ENCODE results near the gene GNAI3.

GNAI3 gene

DNA sequence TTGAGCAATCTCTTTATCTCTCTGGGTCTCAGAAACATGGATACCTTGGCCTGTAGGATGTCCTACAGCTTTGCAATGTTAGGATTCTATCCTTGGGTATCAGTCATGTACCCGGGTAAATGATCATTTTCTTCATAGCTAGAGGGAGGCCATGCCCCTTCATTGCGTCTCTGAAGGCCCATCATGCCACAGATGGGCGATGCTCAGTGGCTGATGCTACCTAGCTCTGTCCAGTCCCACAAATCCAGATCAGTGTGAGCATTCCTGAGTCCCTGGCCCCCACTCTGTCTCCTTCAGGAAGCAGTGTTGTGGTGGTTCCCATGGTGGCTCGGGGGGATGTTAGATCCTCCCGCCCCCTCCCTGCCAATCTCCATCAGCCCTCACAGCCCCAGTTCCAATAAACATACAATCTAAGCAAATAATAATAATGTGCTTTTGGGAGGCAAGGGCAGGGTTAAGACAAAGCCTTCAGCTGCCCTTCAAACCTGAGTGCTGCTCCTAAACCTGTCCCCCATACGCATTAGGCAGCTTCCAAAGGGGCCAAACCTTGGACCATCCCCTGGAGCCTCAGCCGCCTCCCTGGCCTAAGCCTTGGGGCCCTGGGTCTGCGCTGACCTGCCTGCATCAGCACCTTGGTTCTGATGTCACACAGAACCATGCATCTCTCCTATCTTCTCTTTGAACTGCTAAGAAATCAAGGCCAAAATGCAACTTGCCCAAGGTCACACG is 9.4 kb upstream of the GNAI3 start:
- Histone ChIP-seq H3K4me1 (ENCODE audit: control insufficient read depth, insufficient read depth, low read length) (peaks cover 7% of the 10 kb centered on the region), H3K9ac (ENCODE audit: low read length) (no peak overlapping the region), H3K36me3 (ENCODE audit: control insufficient read depth, insufficient read depth, low read length, severe bottlenecking) (no peaks in the 10 kb centered on the region), H3K9me3 (ENCODE audit: control insufficient read depth, low read length) (no peaks in the 10 kb centered on the region), H3K4me3 (ENCODE audit: low read length) (no peak overlapping the region), H3K27me3 (replicated peaks; ENCODE audit: control insufficient read depth, insufficient read depth, low read length) (no peaks in the 10 kb centered on the region)
- DNase-seq (ENCODE audit: low read depth): no peak

DNA sequence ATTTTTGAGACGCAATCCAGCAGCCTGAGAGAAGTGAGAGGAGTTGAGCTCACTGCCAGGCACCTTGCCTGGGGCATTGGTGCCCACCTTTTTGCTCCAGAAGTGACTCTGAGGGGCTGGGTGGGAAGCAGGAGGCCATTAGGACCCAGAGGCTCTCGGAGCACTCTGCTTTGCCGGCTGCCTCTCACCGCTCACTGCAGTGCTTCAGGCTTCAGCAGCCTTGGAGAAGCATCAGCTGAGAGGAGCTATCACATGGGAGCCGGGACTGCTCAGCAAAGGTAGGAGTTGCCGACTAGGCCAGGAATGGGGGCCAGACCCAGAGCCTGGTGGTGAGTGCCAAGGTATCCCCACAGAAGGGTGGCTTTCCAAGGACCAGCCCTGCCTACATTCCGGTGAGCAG is 8.7 kb upstream of the GNAI3 start, which contains the start of gene GPR61:
Gene GPR61, plus strand, starts transcription at position 197 of the 400 bp plus-strand sequence. CDS start 3,151 bp downstream, outside the sequence.
- Histone ChIP-seq H3K36me3 (ENCODE audit: control insufficient read depth, insufficient read depth, low read length, severe bottlenecking) (no peaks in the 10 kb centered on the region), H3K27me3 (replicated peaks; ENCODE audit: control insufficient read depth, insufficient read depth, low read length) (no peaks in the 10 kb centered on the region), H3K9me3 (ENCODE audit: control insufficient read depth, low read length) (no peaks in the 10 kb centered on the region), H3K9ac (ENCODE audit: low read length) (no peak within 1 kb of the TSS), H3K4me3 (ENCODE audit: low read length) (no peak within 1 kb of the TSS), H3K4me1 (ENCODE audit: control insufficient read depth, insufficient read depth, low read length) (peaks cover 7% of the 10 kb centered on the region)
- DNase-seq (ENCODE audit: low read depth): no peak

DNA sequence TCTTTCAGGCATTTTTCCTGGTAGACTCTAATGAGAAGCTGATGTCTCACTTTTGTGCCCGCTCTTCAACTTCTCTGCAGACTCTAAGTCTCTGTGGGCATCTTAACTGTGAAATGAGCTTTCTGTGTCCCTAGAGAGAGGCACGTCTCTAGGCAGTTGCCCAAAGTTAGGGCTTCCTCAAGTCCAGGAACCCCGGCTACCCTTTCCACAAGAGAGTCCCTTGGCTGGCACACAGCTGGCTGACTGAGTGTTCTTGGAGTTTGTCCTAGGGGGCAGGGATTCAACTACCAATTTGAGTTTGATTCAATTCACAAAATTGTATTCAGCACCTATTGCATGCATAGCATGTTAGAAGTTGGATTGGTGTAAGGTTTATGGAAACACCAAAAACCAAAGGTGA is 7.3 kb upstream of the GNAI3 start:
- peaks cover 7% of the 10 kb centered on the region for H3K4me1 ChIP-seq (ENCODE audit: control insufficient read depth, insufficient read depth, low read length)
- no peaks in the 10 kb centered on the region for H3K27me3 ChIP-seq (replicated peaks; ENCODE audit: control insufficient read depth, insufficient read depth, low read length)
- no peak overlapping the region for H3K9ac ChIP-seq (ENCODE audit: low read length)
- no peak overlapping the region for H3K4me3 ChIP-seq (ENCODE audit: low read length)
- no peaks in the 10 kb centered on the region for H3K9me3 ChIP-seq (ENCODE audit: control insufficient read depth, low read length)
- H3K36me3 ChIP-seq (ENCODE audit: control insufficient read depth, insufficient read depth, low read length, severe bottlenecking): no peaks in the 10 kb centered on the region
- DNase-seq (ENCODE audit: low read depth): no peak

DNA sequence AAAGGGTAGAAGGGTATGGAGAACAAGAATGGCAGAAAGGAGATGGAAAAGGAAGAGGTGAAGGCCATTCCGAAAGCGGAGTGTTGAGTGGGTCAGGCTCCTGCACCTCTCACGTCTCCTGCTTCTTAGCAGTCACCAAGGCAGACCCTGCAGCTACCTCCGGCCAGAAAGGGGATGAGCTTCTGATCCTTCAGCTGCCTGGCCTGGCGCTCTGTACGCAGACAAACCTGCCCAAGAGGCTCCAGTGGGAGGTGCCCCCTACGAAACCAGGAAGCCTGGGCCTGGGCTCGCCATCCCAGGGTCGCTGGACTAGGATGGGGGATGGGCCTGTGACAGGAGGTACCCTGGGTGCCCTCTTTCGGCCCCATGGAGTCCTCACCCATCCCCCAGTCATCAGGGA is 5.8 kb upstream of the GNAI3 start:
- H3K9ac ChIP-seq (ENCODE audit: low read length): no peak overlapping the region
- H3K27me3 ChIP-seq (replicated peaks; ENCODE audit: control insufficient read depth, insufficient read depth, low read length): no peaks in the 10 kb centered on the region
- peaks cover 20% of the 10 kb centered on the region for H3K4me1 ChIP-seq (ENCODE audit: control insufficient read depth, insufficient read depth, low read length)
- no peaks in the 10 kb centered on the region for H3K9me3 ChIP-seq (ENCODE audit: control insufficient read depth, low read length)
- no peaks in the 10 kb centered on the region for H3K36me3 ChIP-seq (ENCODE audit: control insufficient read depth, insufficient read depth, low read length, severe bottlenecking)
- DNase-seq (ENCODE audit: low read depth): no peak
- no peak overlapping the region for H3K4me3 ChIP-seq (ENCODE audit: low read length)

DNA sequence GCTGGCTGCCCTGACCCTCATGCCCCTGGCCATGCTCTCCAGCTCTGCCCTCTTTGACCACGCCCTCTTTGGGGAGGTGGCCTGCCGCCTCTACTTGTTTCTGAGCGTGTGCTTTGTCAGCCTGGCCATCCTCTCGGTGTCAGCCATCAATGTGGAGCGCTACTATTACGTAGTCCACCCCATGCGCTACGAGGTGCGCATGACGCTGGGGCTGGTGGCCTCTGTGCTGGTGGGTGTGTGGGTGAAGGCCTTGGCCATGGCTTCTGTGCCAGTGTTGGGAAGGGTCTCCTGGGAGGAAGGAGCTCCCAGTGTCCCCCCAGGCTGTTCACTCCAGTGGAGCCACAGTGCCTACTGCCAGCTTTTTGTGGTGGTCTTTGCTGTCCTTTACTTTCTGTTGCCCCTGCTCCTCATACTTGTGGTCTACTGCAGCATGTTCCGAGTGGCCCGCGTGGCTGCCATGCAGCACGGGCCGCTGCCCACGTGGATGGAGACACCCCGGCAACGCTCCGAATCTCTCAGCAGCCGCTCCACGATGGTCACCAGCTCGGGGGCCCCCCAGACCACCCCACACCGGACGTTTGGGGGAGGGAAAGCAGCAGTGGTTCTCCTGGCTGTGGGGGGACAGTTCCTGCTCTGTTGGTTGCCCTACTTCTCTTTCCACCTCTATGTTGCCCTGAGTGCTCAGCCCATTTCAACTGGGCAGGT is 5.0 kb upstream of the GNAI3 start:
- no peaks in the 10 kb centered on the region for H3K9me3 ChIP-seq (ENCODE audit: control insufficient read depth, low read length)
- H3K36me3 ChIP-seq (ENCODE audit: control insufficient read depth, insufficient read depth, low read length, severe bottlenecking): no peaks in the 10 kb centered on the region
- peaks cover 21% of the 10 kb centered on the region for H3K4me1 ChIP-seq (ENCODE audit: control insufficient read depth, insufficient read depth, low read length)
- no peak overlapping the region for H3K4me3 ChIP-seq (ENCODE audit: low read length)
- no peaks in the 10 kb centered on the region for H3K27me3 ChIP-seq (replicated peaks; ENCODE audit: control insufficient read depth, insufficient read depth, low read length)
- DNase-seq (ENCODE audit: low read depth): no peak
- no peak overlapping the region for H3K9ac ChIP-seq (ENCODE audit: low read length)

DNA sequence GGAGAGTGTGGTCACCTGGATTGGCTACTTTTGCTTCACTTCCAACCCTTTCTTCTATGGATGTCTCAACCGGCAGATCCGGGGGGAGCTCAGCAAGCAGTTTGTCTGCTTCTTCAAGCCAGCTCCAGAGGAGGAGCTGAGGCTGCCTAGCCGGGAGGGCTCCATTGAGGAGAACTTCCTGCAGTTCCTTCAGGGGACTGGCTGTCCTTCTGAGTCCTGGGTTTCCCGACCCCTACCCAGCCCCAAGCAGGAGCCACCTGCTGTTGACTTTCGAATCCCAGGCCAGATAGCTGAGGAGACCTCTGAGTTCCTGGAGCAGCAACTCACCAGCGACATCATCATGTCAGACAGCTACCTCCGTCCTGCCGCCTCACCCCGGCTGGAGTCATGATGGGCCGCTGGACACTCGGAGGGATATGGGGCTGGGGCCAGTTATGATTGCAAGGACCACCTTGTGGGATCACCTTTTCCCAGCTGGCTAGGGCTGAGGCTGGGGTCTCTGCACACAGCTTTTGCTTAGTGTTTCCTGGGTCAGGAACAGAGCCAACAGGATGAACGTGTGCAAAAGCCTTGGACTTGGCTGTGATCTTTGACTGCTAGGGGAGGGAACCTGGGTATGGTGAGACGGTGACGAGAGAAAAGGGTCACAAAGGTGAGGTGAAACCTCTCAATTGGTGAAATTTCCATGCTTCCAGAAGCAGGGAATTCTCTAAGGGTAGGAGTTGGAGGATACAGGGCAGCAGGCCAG is 4.3 kb upstream of the GNAI3 start:
- Histone ChIP-seq H3K9me3 (ENCODE audit: control insufficient read depth, low read length) (no peaks in the 10 kb centered on the region), H3K27me3 (replicated peaks; ENCODE audit: control insufficient read depth, insufficient read depth, low read length) (no peaks in the 10 kb centered on the region), H3K4me3 (ENCODE audit: low read length) (no peak overlapping the region), H3K36me3 (ENCODE audit: control insufficient read depth, insufficient read depth, low read length, severe bottlenecking) (no peaks in the 10 kb centered on the region), H3K4me1 (ENCODE audit: control insufficient read depth, insufficient read depth, low read length) (peaks cover 22% of the 10 kb centered on the region), H3K9ac (ENCODE audit: low read length) (no peak overlapping the region)
- no peak for DNase-seq (ENCODE audit: low read depth)

DNA sequence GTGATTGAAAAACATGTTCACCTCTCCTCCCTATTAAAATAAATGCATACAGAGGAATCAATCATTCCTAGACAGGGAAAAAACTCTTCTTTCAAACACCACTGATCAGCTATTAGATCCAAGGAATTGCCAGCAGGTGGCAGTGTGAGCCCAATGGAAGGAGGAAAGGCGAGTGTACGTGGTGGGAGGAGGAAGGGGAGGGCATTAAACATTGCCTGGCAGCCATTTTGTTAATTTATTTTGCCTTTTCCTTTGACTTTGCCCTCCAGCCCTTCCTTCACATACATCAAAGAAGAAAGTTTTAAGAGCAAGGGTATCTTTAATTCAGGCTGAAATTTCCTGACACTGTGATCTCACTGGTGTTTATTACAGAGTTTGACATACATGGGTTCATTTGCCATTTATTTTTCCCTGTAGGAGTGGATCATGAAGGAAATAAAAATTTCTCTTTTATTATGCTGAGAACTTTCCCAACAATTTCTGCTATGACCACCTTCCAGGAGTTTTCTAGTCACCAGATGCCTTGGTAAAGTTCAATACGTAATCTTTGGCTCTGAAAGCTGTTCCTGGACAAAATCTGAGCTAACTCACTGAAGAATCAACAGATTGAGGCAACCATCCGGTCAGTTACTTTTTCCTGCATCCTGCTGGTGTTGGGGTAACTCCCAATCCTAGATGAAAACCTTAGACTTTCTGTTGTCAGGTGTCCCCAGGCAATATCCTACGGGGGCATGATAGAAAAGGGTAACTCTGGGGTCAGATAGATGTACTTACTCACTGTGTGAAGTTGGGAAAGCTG is 1.9 kb upstream of the GNAI3 start:
- Histone ChIP-seq H3K4me1 (ENCODE audit: control insufficient read depth, insufficient read depth, low read length) (peaks cover 36% of the 10 kb centered on the region), H3K4me3 (ENCODE audit: low read length) (peak overlapping the region; percentile 99), H3K9me3 (ENCODE audit: control insufficient read depth, low read length) (no peaks in the 10 kb centered on the region), H3K27me3 (replicated peaks; ENCODE audit: control insufficient read depth, insufficient read depth, low read length) (no peaks in the 10 kb centered on the region), H3K36me3 (ENCODE audit: control insufficient read depth, insufficient read depth, low read length, severe bottlenecking) (no peaks in the 10 kb centered on the region), H3K9ac (ENCODE audit: low read length) (peak overlapping the region; percentile 99)
- peak; percentile 98 for DNase-seq (ENCODE audit: low read depth)

DNA sequence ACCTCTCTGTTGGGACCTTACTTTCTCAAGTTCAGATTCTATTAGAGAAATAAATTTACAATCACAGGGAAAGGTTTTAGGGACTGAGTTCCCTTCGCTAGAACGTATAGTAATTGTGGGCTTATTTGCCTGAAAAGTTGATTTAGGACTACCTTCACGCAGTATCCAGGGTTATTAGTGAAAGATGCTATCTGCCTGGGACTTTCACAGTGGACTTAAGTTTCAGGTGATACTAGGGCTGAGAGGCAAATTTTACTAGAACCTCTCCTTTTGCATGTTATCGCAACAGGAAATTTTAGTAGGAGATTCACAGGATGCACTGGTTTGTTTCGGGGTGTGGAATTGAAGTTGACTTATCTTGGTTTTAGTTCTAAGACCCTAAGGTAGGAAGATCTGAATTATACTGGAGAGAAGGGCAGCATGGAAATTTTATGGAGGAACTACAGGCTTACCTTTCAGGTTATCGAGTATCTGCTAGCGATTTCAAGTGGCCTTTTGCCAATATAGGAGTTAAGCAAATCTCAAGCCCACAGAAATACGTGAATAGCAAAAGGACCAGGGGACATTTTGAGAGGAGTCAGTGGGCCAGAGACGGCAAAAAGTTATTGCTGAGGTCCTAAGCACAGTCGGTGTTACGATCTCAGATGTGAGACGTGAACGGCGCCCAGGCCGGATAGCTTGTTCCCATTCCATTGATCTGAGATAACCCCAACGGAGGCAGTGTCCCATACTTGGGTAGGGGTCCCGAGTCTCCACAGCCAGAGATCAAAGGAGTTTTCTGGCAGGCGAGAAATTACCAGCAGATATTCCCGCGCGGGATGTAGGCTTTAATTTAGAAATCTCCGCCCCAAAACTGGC is 723 bp upstream of the GNAI3 start:
- H3K9ac ChIP-seq (ENCODE audit: low read length): peak overlapping the region; percentile 99
- DNase-seq (ENCODE audit: low read depth): peak; percentile 63
- no peaks in the 10 kb centered on the region for H3K9me3 ChIP-seq (ENCODE audit: control insufficient read depth, low read length)
- peaks cover 32% of the 10 kb centered on the region for H3K4me1 ChIP-seq (ENCODE audit: control insufficient read depth, insufficient read depth, low read length)
- H3K27me3 ChIP-seq (replicated peaks; ENCODE audit: control insufficient read depth, insufficient read depth, low read length): no peaks in the 10 kb centered on the region
- peak overlapping the region; percentile 99 for H3K4me3 ChIP-seq (ENCODE audit: low read length)
- H3K36me3 ChIP-seq (ENCODE audit: control insufficient read depth, insufficient read depth, low read length, severe bottlenecking): no peaks in the 10 kb centered on the region

DNA sequence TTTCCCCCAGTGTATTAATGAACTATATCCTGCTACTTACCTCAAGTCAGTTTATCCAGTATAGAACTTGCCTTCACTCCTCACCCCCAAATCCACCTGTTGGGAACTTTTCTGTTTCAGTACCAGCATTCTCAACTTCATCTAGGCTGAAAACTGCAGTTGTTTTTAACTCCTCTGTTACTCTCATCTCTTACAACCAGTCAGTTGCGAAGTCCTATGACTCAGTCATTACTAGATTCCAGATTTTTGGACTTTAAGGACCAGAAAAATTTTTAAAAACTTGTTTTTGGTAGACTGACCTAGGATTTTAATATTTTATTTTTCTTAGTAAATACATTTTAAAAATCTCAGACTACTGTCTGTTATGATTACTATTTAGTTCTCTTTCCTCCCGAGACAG is 8.1 kb downstream of the GNAI3 start:
- DNase-seq (ENCODE audit: low read depth): no peak
- Histone ChIP-seq H3K4me3 (ENCODE audit: low read length) (no peak overlapping the region), H3K9me3 (ENCODE audit: control insufficient read depth, low read length) (no peaks in the 10 kb centered on the region), H3K9ac (ENCODE audit: low read length) (no peak overlapping the region), H3K27me3 (replicated peaks; ENCODE audit: control insufficient read depth, insufficient read depth, low read length) (no peaks in the 10 kb centered on the region), H3K36me3 (ENCODE audit: control insufficient read depth, insufficient read depth, low read length, severe bottlenecking) (no peaks in the 10 kb centered on the region), H3K4me1 (ENCODE audit: control insufficient read depth, insufficient read depth, low read length) (peaks cover 22% of the 10 kb centered on the region)

DNA sequence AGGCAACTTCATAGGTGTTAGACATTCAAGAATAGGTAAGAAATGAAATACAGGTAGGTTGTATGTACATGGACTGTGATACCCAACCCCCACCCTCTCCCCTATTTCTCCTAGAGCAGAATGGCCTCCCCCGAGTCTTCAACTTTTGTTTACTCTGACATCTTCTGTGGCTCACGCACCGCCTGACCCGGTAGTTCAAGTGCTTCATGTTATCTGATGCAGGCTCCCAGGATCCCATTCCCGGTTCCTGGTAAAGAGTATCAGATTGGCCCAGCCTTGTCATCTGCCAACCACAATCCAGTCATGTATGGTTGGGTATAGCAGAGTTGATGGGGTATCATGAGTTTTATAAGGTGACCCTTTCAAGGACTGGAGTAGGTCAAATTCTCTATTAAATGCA is 9.1 kb downstream of the GNAI3 start:
- H3K36me3 ChIP-seq (ENCODE audit: control insufficient read depth, insufficient read depth, low read length, severe bottlenecking): no peaks in the 10 kb centered on the region
- H3K9ac ChIP-seq (ENCODE audit: low read length): no peak overlapping the region
- no peaks in the 10 kb centered on the region for H3K27me3 ChIP-seq (replicated peaks; ENCODE audit: control insufficient read depth, insufficient read depth, low read length)
- DNase-seq (ENCODE audit: low read depth): no peak
- H3K4me1 ChIP-seq (ENCODE audit: control insufficient read depth, insufficient read depth, low read length): peaks cover 22% of the 10 kb centered on the region
- no peak overlapping the region for H3K4me3 ChIP-seq (ENCODE audit: low read length)
- no peaks in the 10 kb centered on the region for H3K9me3 ChIP-seq (ENCODE audit: control insufficient read depth, low read length)
